ENCODE data around the gene MEX3A.

- TF ChIP-seq ZBTB33 (IDR thresholded peaks at IDR 0.05; ENCODE audit: extremely low read depth, insufficient replicate concordance, low read length) (no peak), CTCF (IDR thresholded peaks at IDR 0.05 in 2 of 3, conservative IDR thresholded peaks at IDR 0.05 in 1 of 3; ENCODE audit: borderline replicate concordance in 1 of 3, insufficient read depth in 1 of 3, low read depth in 2 of 3, low read length in 2 of 3) (no peak), POLR2AphosphoS5 (IDR thresholded peaks at IDR 0.05; ENCODE audit: low read depth, low read length) (no peak), SP1 (IDR thresholded peaks at IDR 0.05; ENCODE audit: low read depth) (no peak), RAD21 (IDR thresholded peaks at IDR 0.05; ENCODE audit: low read depth) (no peak)
Measured at GRCh38 chr1:156026588-156026987, 55.7 kb downstream of the MEX3A start.
